ENCODE measurements around the gene STMN3.

GRCh38 chr20:63595416-63596127, 57.7 kb downstream of the STMN3 start:
- TF ChIP-seq, protein P1, sequence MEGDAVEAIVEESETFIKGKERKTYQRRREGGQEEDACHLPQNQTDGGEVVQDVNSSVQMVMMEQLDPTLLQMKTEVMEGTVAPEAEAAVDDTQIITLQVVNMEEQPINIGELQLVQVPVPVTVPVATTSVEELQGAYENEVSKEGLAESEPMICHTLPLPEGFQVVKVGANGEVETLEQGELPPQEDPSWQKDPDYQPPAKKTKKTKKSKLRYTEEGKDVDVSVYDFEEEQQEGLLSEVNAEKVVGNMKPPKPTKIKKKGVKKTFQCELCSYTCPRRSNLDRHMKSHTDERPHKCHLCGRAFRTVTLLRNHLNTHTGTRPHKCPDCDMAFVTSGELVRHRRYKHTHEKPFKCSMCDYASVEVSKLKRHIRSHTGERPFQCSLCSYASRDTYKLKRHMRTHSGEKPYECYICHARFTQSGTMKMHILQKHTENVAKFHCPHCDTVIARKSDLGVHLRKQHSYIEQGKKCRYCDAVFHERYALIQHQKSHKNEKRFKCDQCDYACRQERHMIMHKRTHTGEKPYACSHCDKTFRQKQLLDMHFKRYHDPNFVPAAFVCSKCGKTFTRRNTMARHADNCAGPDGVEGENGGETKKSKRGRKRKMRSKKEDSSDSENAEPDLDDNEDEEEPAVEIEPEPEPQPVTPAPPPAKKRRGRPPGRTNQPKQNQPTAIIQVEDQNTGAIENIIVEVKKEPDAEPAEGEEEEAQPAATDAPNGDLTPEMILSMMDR (IDR thresholded peaks at IDR 0.05) = no peak
- no peak for TF ChIP-seq POLR2A (IDR thresholded peaks at IDR 0.05)

All from uterus (tissue), 2 donors.